ENCODE measurements around the gene UBXN6. TPM values are rescaled to one million over a fixed set of nuclear protein-coding genes. Genes with fewer than 3 reads are reported as not detected.

Gene UBXN6
- polyA plus RNA-seq, 2 of the 4 experiments (the other 2 are of a cell fraction), result 23.0 to 31.6 TPM

DNA sequence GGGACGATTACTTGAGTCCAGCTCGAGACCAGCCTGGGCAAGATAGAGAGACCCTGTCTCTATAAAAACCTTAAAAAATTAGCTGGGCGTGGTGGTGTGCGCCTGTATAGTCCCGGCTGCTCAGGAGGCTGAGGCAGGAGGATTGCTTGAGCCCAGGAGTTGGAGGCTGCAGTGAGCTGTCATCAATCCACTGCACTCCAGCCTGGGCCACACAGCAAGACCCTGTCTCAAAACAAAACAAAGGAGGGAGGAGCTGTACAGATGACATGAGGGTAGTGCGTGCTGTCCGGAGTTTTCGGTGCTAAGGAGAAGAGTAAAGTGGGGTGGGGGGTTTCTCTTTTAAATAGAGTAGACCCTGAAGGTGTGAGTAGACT, 37.1 kb upstream of the UBXN6 start:
- TF ChIP-seq FOXS1 (CRISPR knock-in tag; IDR thresholded peaks at IDR 0.05) (no peak), MAZ (IDR thresholded peaks at IDR 0.05; ENCODE audit: borderline replicate concordance, low read depth, low read length) (no peak), FOSB (CRISPR knock-in tag; IDR thresholded peaks at IDR 0.05) (no peak), MYC (IDR thresholded peaks at IDR 0.05; ENCODE audit: borderline replicate concordance, low read length) (no peak), ZNF302 (CRISPR knock-in tag; IDR thresholded peaks at IDR 0.05) (no peak), PHF8 (IDR thresholded peaks at IDR 0.05; ENCODE audit: borderline replicate concordance, low read depth) (no peak), RCOR1 (IDR thresholded peaks at IDR 0.05; ENCODE audit: low read depth, low read length) (no peak)
- WGBS (ENCODE audit: missing lambda C conversion rate), result 90% methylated on average over 8 of the region's 8 CpGs
- no peaks in the 10 kb centered on the region for H3K9me3 ChIP-seq
- no peak overlapping the region for H3K27ac ChIP-seq
- FAIRE-seq, result no peak
- H3K4me2 ChIP-seq, result no peak overlapping the region
- no peak for ATAC-seq
- ChIA-PET CTCF (interaction anchor here (0.6 to 1.4 kb wide), 4 partner anchors 12 to 227 kb away, joined by 3 to 5 read pairs (median 4); no protein-coding TSS in a partner anchor), POLR2A (no interaction called here)
- no peak for DNase-seq (ENCODE audit: low read depth in 1 of 2, low spot score in 1 of 2)
- H3K4me1 ChIP-seq, result no peaks in the 10 kb centered on the region
- no peak overlapping the region for H3K4me3 ChIP-seq

DNA sequence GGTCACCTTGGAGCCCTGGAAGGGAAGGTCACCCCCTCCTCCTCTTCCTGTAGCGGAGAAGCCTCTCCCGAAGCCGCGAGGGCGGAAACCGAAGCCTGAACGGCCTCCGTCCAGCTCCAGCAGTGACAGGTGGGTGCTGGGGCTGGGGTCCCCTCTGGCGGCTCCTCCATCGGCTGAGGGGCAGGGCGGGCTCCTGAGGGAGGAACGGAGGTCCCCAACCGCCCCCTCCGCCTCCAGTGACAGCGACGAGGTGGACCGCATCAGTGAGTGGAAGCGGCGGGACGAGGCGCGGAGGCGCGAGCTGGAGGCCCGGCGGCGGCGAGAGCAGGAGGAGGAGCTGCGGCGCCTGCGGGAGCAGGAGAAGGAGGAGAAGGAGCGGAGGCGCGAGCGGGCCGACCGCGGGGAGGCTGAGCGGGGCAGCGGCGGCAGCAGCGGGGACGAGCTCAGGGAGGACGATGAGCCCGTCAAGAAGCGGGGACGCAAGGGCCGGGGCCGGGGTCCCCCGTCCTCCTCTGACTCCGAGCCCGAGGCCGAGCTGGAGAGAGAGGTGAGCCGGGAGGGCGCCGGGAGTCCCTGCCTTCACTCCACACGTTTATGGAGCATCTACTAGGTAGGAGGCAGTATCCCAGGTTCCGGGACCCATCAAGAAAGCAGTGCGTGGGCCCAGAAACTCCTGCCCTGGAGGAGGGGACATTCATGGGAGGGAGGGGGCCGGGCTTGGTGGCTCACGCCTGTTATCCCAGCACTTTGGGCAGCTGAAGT, 36.5 kb upstream of the UBXN6 start:
- ATAC-seq, result no peak
- H3K4me1 ChIP-seq, result no peaks in the 10 kb centered on the region
- CTCF ChIA-PET, result interaction anchor here (0.6 to 1.4 kb wide), 3 partner anchors 12 to 226 kb away, joined by 3 to 5 read pairs (median 5); no protein-coding TSS in a partner anchor
- no peaks in the 10 kb centered on the region for H3K9me3 ChIP-seq
- POLR2A ChIA-PET, result no interaction called here
- H3K4me2 ChIP-seq, result no peak overlapping the region
- TF ChIP-seq ZNF302 (CRISPR knock-in tag; IDR thresholded peaks at IDR 0.05) (no peak), RCOR1 (IDR thresholded peaks at IDR 0.05; ENCODE audit: low read depth, low read length) (no peak), KDM1A (IDR thresholded peaks at IDR 0.05; ENCODE audit: low read depth) (no peak)
- no peak for DNase-seq (ENCODE audit: low read depth in 1 of 2, low spot score in 1 of 2)
- FAIRE-seq, result no peak
- no peak overlapping the region for H3K4me3 ChIP-seq
- H3K27ac ChIP-seq, result no peak overlapping the region
- WGBS (ENCODE audit: missing lambda C conversion rate), result 91% methylated on average over 51 of the region's 61 CpGs

GRCh38 chr19:4493104-4493928, 35.7 kb upstream of the UBXN6 start:
- ChIA-PET CTCF (no interaction called here), POLR2A (no interaction called here)
- ATAC-seq (no peak), DNase-seq (ENCODE audit: low read depth in 1 of 2, low spot score in 1 of 2) (no peak), FAIRE-seq (no peak)
- Histone ChIP-seq H3K9me3 (no peaks in the 10 kb centered on the region), H3K4me2 (no peak overlapping the region), H3K27ac (no peak overlapping the region), H3K4me3 (no peak overlapping the region), H3K4me1 (no peaks in the 10 kb centered on the region)
- TF ChIP-seq MAZ (IDR thresholded peaks at IDR 0.05; ENCODE audit: borderline replicate concordance, low read depth, low read length) (no peak), TFCP2L1 (CRISPR knock-in tag; IDR thresholded peaks at IDR 0.05) (no peak), NFE2L2 (conservative IDR thresholded peaks at IDR 0.05; ENCODE audit: low read length) (no peak), RAD21 (conservative IDR thresholded peaks at IDR 0.05 in 1 of 2, IDR thresholded peaks at IDR 0.05 in 1 of 2) (no peak), POLR2AphosphoS2 (conservative IDR thresholded peaks at IDR 0.05; ENCODE audit: low read length) (no peak), HES2 (IDR thresholded peaks at IDR 0.05) (no peak), FOXS1 (CRISPR knock-in tag; IDR thresholded peaks at IDR 0.05) (no peak), CHD2 (IDR thresholded peaks at IDR 0.05; ENCODE audit: low read length, partially characterized antibody) (no peak), HEYL (CRISPR knock-in tag; IDR thresholded peaks at IDR 0.05) (no peak), GATA3 (IDR thresholded peaks at IDR 0.05; ENCODE audit: borderline replicate concordance) (no peak), MYC (IDR thresholded peaks at IDR 0.05; ENCODE audit: borderline replicate concordance, low read length) (no peak), SMC3 (IDR thresholded peaks at IDR 0.05) (no peak), NR3C1 (IDR thresholded peaks at IDR 0.05) (no peak), EHF (CRISPR knock-in tag; IDR thresholded peaks at IDR 0.05) (no peak), CBX2 (IDR thresholded peaks at IDR 0.05; ENCODE audit: borderline replicate concordance, low read depth) (no peak)
- TF ChIP-seq, protein P1, sequence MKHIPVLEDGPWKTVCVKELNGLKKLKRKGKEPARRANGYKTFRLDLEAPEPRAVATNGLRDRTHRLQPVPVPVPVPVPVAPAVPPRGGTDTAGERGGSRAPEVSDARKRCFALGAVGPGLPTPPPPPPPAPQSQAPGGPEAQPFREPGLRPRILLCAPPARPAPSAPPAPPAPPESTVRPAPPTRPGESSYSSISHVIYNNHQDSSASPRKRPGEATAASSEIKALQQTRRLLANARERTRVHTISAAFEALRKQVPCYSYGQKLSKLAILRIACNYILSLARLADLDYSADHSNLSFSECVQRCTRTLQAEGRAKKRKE (CRISPR knock-in tag; IDR thresholded peaks at IDR 0.05; ENCODE audit: low read depth), result no peak
- TF ChIP-seq, protein P2, sequence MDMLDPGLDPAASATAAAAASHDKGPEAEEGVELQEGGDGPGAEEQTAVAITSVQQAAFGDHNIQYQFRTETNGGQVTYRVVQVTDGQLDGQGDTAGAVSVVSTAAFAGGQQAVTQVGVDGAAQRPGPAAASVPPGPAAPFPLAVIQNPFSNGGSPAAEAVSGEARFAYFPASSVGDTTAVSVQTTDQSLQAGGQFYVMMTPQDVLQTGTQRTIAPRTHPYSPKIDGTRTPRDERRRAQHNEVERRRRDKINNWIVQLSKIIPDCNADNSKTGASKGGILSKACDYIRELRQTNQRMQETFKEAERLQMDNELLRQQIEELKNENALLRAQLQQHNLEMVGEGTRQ (IDR thresholded peaks at IDR 0.05), result no peak
- 92% methylated on average over 37 of the region's 41 CpGs for WGBS (ENCODE audit: missing lambda C conversion rate)
